HG03175 (cell line): Measurements from ENCODE around the gene CASKIN2.
"Not testable (repeated sequence)": the region's sequence is repeated elsewhere in the genome, so short reads cannot be mapped to it uniquely, and the experiment has no call there.

Experiments
- ATAC-seq: cut with Tn5 transposase; IDR thresholded peaks from one replicate; pipeline ENCODE4 v1.9.1; 2021; ENCODE audit warnings: mild to moderate bottlenecking, moderate library complexity; ENCODE audit not compliant: unreplicated experiment

CASKIN2 gene

GRCh38 chr17:75521951-75522727 lies 6.8 kb upstream of the CASKIN2 start:
- no peak for ATAC-seq

DNA sequence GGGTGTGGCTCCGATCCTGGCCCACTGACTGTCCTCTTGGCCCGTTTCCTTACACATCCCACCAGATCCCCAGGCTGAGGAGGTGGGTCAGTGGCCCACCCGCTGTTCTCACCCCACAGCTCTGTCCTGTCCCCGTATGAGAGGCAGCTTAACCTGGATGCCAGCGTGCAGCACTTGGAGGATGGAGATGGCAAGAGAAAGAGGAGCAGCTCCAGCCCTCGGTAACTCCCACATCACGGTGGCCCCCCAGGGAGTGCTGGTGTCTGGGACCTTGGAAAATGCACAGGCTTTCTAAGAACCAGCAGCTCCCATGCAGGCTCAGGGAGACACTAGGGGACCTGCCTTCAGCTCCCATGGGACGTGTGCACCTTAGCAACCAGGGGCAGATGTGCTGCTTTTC lies 6.0 kb upstream of the CASKIN2 start:
- ATAC-seq: no peak

DNA sequence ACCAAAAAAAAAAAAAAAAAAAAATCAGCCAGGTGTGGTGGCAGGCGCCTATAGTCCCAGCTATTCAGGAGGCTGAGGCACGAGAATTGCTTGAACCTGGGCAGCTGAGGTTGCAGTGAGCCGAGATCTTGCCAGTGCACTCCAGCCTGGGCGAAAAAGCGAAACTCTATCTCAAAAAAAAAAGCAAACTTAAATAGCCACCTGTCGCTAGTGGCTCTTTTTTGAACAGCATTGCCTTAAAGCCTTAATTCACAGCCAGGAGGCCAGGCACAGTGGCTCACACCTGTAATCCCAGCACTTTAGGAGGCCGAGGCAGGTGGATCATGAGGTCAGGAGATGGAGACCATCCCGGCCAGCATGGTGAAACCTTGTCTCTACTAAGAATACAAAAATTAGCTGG lies 5.1 kb upstream of the CASKIN2 start:
- ATAC-seq: not testable (repeated sequence)

DNA sequence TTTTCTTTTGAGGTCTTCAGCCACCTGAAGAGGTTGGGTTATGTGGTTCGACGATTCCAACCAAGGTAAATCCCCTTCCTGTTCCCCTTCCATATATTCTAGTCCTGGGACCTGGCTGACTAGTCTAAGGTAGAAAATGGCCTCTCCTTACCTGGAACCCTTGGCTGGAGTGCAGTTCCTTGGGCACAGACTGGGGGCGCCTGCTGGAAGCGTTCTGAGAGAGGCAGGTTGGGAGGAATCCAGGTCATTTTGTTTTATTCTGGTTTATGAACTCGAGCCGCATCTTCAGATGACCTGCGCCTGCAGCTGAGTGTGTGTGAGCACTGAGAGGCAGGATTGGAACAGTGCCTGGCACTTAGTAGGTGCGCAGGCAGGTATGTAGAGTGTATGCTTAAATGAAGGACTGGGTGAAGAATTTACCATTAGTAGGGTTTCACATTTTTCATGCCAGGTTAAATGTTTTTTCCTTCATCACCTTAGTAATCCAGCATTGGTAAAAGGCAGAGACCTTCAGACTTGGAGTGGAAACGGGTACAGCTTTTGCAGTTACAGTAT lies 3.7 kb upstream of the CASKIN2 start:
- ATAC-seq: no peak

- ATAC-seq: no peak
Measured at GRCh38 chr17:75518201-75518600, 2.9 kb upstream of the CASKIN2 start.

- ATAC-seq: no peak
Measured at GRCh38 chr17:75517297-75517865, 2.0 kb upstream of the CASKIN2 start.

DNA sequence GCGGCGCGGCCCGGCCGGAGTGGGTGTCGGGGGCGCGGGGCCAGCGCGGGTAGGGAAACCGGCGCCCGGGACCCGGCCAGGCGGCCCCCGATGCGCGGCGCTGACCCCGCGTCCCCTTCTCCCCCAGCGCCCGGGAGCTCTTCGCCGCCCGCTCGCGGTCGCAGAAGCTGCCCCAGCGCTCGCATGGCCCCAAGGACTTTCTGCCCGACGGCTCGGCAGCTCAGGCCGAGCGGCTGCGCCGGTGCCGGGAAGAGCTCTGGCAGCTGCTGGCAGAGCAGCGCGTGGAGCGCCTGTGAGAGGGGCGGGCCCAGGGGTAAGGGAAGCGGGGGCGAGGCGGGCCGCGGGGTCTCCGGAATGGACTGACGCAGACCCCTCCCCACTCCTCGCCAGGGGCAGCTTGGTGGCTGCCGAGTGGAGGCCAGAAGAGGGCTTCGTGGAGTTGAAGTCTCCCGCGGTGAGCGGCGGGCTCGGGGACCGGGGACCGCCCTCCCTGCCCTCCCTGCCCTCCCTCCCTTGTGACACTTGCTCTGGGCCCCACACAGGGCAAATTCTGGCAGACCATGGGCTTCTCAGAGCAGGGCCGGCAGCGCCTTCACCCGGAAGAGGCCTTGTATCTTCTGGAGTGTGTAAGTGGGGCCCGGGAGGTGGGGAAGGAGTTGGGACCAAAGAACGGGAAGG lies 1.4 kb upstream of the CASKIN2 start:
- peak; percentile 18 for ATAC-seq

DNA sequence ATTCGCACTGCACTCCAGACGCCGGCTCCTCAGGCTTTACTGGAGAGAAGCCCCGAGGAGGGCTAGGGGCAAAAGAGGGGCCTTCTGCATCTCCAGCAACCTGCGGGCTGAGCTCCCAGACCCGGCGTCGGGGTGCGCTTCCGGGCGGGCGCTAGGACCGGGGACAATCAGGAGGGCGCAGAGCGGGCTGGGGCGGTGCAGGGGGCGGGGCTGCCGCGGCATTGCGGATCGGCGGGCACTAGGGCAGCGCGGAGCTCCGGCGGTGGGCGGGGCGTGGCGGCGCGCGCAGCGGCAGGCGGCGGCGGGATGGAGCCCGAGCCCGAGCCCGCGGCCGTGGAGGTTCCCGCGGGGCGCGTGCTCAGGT lies 900 bp upstream of the CASKIN2 start, which contains the start of gene TSEN54:
TSS of gene TSEN54 (plus strand) at position 274 of the 364 bp plus-strand sequence. CDS start at position 307, 33 bp downstream.
- peak; percentile 74 for ATAC-seq

GRCh38 chr17:75514919-75515495 lies 330 bp downstream of the CASKIN2 start:
- no peak for ATAC-seq

- no peak for ATAC-seq
Measured at GRCh38 chr17:75514299-75514918, 928 bp downstream of the CASKIN2 start.

- no peak for ATAC-seq
Measured at GRCh38 chr17:75513641-75514000, 1.7 kb downstream of the CASKIN2 start.

DNA sequence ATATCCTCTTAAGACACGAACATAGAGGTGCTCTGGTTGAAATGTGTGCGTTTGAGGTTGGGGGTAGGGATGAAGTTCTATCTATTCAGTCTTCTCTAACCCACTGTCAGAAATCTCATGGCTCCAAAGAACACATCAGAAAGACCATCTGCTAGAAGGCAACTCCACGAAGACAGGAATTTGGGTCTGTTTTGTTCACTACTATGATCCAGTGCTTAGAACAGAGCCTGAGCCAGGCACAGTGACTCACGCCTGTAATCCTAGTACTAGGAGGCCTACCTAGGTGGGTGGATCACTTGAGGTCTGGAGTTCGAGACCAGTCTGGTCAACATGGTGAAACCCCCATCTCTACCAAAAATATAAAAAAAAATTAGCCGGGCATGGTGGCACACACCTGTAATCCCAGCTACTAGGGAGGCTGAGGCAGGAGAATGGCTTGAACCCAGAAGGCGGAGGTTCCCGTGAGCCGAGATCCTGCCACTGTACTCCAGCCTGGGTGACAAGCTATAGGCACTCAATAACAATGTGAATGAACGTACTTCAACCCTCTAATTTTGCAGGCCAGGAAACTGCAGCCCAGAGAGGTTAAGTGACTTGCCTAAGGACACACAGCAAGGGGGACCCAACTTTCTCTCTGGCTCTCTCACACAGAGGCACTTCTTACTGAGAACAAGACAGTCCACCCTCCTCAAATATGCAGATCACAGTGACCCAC lies 2.3 kb downstream of the CASKIN2 start:
- no peak for ATAC-seq

GRCh38 chr17:75511610-75512575 lies 3.4 kb downstream of the CASKIN2 start:
- no peak for ATAC-seq

GRCh38 chr17:75511270-75511609 lies 4.1 kb downstream of the CASKIN2 start:
- ATAC-seq: no peak

DNA sequence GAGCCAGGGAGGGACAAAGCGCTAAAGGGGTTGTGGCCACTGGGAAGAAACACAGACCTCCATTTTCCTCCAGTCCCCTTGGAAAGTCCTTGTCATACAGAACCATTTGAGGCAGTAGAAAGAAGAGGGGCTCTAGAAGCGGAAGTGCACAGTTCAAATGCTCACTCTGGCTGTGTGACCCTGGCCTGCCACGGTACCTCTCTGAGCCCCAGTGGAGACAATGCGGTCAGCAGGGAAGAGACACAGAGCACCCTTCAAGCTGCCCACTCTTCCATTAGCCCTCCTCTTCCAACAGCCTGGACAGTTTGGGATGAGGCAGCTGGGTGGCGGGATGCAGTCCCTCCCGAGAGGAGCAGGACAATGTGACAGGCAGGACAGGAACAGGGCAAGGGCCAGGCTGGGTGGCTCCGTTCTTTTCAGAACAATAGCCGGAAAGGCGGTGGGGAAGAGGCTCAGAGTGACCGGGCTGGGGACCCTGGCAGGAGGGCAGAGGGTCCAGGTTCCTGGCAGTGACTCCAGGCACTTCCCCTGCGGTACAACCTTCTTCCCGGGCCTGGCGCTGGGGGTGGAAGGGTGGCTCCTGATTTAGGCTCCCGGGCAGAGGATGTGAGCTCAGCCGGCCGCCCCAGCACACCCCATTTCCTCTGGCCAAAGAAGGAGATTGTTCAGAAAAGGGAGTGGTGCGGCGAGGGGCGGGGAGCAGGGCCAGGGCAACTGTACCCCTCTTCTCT lies 5.6 kb downstream of the CASKIN2 start:
- ATAC-seq: no peak

- ATAC-seq: no peak
Measured at GRCh38 chr17:75508931-75509361, 6.4 kb downstream of the CASKIN2 start.

- ATAC-seq: no peak
Measured at GRCh38 chr17:75507733-75508719, 7.3 kb downstream of the CASKIN2 start.
